GM18505 (cell line): ENCODE measurements around the gene CCDC136.

Source experiments
- ATAC-seq: cut with Tn5 transposase; IDR thresholded peaks from one replicate; pipeline ENCODE4 v1.9.1; 2021; ENCODE audit not compliant: unreplicated experiment
- POLR2A ChIP-seq: IDR thresholded peaks from 4 replicates; pipeline ENCODE4 v1.6.1; 2011; ENCODE audit warnings: borderline replicate concordance; ENCODE audit not compliant: insufficient read depth, insufficient read length; ENCODE audit errors: extremely low read depth

The CCDC136 gene

DNA sequence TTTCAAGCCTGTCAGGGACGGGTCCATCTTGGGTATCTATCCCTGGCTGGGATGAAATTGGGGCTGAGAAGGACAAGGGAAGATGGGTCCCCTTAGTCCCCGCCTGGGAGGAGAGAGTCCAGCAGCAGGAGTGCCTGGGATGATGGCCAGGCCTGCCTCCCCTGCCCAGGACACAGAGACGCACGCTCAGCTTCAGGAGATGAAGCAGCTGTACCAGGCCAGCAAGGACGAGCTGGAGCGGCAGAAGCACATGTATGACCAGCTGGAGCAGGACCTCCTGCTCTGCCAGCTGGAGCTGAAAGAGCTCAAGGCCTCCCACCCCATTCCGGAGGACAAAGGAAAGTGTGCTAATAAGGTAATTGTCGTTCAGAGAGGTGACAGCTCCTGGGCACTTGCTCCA lies 15.4 kb downstream of the CCDC136 start:
- no peak for ATAC-seq
- no peak for TF ChIP-seq POLR2A

DNA sequence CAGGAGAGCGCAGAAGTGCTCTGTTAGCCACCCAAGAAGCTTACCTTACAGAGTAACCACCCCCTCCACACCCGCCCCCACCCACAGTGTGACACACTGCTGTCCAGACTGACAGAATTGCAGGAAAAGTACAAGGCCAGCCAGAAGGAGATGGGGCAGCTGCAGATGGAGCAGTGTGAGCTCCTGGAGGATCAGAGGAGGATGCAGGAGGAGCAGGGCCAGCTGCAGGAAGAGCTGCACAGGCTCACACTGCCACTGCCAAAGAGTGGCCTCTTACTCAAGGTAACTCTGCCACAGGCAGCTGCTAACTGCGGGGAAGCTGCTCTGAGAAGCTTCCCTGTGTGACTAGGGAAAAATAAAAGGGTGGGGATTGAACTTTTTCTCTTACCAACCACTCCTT lies 17.6 kb downstream of the CCDC136 start:
- no peak for ATAC-seq
- TF ChIP-seq POLR2A: no peak

DNA sequence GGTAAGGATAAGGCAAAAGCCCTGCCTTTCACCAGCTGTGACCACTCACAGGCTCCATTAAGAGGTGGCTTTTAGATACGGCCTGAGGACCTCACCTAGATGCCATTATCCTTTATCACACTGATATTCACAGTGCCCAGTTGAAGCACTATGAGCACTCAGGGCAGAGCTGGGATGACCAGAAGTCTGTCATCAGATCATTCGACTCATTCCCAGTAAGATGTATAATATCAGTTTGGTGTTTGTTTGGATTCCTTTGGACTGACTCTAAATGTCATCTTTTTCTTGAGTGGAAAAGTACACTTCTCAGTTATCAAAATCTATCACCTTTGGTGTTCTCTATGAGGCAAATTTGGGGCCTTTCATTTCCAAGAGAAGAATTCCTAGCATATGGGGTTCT lies 18.7 kb downstream of the CCDC136 start:
- ATAC-seq: no peak

DNA sequence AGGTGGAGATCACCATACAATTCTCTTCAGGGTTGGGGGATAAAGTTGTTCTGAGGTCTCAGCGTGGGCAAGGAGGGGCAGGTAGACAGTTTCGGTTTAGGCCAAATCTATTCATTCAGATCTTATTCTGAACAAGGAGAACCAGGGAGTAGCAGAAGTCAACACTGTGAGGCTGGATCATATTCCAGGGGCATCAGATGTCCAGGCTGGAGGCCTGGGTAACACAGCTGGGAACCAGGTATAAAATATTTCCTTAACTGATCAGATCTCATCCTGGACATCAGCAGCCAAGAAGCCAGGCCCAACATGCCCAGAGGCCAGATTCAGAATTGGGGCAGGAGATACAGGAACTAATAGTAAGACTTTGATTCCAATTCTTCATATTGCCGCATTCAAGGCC lies 19.2 kb downstream of the CCDC136 start:
- TF ChIP-seq POLR2A: no peak
- no peak for ATAC-seq

More for the DNA sequence above, 18.7 kb downstream of the CCDC136 start:
- TF ChIP-seq POLR2A: no peak

DNA sequence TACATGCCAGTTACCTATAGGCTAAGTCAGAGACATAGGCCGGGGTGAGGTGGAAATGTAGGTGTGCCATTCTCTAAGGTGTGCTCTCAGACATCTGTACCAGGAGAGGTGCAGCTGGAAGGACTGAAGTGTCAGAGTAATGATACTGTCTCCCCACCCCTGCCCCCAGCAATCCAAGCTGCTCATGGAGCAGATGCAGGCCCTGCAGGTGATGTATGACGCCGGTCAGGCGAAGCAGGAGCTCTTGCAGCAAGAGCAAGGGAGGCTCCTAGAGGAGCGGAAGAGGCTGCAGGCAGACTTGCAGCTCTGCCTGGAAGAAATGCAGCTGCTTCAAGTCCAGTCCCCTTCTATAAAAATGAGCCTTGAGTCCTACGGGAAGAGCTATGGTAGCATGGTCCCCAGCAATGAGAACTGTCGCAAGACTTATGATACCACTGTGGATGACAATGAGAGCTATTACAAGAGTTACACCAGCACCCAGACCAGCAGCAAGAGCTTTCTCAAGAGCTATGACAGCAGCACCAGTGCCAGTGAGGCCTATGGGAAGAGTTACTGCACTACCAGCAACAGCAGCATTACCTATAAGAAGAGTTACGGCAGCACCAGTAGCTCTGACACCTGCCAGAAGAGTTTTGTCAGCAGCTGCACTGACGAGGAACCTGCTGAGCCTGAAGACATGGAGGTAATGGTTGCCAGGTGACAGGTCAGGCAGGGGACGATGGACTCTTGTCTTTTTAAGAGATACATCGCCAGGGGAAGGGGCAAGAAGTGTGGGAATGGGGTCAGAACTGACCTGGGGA lies 20.1 kb downstream of the CCDC136 start:
- no peak for TF ChIP-seq POLR2A
- no peak for ATAC-seq

DNA sequence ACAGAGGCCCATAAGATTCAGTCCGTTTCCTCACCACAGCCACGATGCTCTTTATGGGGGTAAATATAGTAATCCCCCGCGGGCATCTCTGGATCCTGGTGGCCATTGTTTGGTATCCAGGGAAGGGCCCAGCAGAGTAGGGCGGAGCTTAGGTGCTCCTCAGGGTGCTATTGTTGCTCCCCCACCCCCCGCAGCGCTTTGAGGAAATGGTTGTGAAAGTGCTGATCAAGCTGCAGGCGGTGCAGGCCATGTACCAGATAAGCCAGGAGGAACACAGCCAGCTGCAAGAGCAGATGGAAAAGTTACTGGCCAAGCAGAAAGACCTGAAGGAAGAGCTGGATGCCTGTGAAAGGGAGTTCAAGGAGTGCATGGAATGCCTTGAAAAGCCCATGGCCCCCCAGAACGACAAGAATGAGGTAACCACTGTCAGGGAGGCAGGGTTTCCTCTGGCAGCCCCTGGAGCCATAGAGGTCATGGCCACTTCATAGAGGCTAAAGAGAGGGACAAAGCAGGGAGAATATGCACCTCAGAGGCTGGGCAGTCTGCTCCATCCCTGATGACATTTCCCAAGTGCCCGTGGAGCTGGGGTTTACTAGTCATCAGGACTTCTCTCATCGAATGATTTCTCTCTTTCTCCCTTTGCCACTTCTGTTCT lies 20.9 kb downstream of the CCDC136 start:
- no peak for ATAC-seq
- no peak for TF ChIP-seq POLR2A

DNA sequence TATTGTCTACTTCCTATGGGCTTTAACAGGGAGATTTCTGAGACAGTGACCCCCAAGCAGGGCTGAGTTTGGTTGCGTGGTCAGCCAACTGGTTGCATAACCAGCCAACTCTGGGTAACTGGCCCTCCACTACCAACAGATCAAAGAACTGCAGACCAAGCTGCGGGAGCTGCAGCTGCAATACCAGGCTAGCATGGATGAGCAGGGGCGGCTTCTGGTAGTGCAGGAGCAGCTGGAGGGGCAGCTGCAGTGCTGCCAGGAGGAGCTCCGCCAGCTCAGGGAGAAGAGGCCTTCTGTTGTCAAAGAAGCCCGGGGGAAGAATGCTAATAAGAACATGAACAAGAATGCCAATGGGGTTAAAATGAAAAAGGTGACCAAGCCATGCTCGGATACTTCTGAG lies 22.7 kb downstream of the CCDC136 start:
- no peak for TF ChIP-seq POLR2A
- no peak for ATAC-seq

DNA sequence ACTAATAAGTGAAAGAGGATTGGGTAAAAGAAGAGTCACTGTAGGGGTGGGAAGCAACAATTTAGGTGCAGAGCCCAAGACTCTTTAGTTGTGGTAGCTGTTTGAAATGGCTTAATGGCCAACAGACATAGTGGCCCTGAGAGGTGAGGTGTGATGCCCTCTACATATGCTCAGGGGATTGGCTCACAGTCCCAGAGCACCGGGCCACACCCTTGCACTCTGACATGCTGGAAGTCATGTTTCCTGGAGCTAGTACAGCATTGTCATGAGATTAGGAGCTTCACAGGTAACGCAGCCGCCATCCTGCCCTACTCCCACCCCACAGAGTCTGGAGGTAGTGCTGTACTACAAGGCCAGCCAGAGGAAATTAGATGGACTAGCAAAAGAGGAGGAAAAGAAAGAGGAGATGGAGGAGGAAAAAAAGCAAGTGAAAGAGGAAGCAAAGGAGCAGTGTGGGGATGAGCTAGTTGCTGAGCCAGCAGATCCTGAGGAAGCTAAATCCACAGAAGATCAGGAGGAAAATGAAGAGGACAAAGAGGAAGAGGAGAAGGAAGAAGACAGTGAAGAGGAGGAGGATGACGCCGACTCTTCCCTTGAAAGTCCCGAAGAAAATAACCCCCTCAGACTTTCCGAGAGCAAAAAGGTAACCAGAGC lies 23.6 kb downstream of the CCDC136 start:
- TF ChIP-seq POLR2A: no peak
- ATAC-seq: no peak

DNA sequence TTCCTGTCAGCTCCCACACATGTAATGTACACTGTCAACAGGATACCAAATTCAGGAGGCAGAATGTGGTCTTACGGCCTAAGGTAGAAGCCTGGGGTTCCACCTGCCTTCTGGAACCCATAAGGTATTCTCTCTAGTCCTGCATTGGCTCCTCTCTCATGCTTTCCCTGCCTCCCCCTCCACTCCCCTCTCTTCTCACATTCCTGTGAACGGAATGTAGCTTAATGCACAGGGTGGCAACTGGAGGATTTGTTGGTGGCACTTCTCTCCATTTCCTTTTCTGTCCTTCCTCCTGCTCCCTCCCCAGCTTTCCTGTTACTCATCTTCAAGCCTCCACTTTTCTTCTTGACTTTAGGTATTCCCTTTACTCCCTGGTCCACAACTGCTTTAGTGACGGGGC lies 26.9 kb downstream of the CCDC136 start:
- no peak for TF ChIP-seq POLR2A
- no peak for ATAC-seq

DNA sequence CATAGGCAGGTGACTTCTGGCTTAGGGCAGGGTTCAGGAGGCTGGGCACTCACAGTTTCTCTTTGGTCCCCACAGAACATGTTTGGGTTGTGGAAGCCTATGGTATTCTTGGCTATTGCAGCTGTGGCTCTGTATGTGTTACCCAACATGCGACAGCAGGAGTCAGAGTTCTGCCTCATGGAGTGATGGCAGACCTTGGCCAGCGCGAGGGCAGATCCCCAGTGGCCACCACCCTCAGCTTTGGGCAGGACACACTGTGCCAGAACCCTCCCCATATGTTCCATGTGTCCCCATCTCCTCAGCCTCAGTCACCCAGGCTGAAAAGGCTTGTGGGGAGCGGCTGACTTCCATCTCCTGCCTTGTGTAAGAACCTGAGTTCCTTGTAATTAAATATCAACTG lies 30.0 kb downstream of the CCDC136 start:
- no peak for TF ChIP-seq POLR2A
- ATAC-seq: no peak

DNA sequence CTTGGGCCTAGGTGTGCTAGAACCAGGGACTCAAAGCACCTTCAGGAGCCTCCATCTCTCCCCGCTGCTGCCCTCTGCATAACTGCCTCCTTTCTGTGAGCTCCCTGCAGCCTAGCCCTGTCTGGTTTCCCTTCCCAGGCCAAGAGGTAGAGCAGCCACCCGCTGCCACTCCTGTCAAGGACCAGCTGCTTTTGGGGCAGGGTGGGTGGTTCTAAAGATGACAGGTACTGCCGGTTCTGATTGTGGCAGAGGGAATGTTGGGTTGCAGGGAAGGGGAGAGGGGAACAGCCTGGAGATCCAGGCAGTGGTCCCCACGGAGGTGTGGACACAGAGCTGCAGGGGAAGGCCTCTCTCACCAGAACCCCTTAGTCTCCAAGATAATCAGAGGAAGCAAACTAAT lies 34.7 kb downstream of the CCDC136 start:
- no peak for ATAC-seq
- TF ChIP-seq POLR2A: no peak

DNA sequence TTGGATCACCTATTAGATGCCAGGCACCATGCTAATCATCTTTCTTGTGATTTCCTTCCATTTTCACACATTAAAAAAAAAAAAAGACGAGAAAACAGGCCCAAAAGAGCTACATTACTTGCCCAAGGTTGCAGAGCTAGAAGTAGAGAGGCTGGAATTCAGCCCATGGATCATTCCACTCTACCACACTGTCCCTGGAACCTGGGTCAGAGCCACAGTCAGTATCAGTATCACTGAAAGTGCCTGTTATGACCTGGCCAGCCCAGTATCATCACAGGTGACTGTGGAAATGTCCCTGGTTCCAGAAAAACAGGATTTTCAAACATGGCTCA lies 35.1 kb downstream of the CCDC136 start:
- ATAC-seq: no peak
- no peak for TF ChIP-seq POLR2A

DNA sequence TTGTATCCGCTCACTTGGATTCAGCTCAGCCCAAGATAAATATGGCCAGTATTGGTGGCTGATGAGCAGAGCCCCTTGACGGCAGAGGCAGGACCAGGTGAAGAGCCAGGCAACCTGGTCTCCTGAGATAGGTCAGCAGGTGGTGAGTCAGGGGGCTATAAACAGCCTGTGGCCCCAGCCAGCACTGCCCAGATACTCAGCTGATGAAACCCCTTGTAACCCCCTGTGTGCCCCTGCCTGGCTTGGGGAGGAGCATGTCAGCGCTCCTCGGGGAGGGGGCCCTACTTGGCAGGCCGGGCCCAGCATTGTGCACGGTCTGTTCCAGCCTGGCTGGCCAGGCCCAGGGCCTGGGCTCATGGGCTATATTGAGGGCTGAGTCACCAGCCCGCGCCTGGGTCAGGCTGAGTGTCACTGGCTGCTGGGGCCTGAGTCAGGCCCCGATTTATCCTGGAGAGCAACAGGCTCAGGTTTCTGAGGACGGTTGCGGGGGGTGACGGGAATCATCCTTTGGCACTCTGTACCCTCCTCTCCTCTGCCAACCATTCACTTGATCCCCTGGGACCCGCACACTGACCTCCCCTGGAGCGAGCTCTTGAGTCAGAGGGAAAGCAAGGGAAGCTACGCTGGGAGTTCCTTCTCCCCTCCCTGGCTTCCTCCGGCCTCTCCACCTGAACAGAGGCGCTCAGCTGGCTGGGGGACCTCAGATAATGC lies 35.6 kb downstream of the CCDC136 start:
- no peak for ATAC-seq
- TF ChIP-seq POLR2A: no peak

DNA sequence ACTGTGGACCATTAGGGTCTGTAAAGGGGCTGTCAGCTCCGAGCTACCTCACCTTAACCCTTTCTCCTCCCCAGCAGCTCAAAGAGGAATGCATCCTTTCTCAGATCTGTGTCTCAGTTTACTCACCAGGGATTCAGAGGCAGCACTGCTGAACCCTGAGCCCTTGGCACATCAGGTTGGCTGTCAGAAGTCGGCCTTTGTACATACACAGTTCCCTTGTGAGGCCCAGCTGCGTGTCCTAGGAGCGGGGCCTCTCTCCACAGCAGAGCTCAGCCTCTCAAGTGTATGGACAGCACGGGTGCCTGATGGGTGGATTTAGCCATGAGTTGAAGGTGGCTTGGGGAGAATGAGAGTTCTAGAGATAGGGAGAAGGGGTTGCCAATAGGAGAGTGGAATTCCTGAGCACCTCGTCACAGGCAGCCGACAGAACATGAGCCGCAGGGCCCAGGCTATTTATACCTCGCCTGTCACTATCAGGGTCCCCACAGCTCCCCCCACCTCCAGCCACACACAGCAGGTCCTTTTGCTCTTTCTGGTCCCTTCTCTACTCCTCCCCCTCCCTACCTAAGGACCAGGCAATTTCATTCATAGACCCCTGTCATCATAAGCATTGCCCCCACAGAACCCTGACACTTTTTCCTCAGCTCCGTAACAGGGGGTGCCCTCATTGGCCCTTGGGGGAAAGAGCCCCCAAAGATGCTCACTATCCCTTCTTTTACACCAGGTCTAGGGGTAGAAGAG lies 36.4 kb downstream of the CCDC136 start:
- ATAC-seq: no peak
- TF ChIP-seq POLR2A: no peak
